A673 (cell line): ENCODE measurements around the gene CASZ1. TPM values are rescaled to one million over a fixed set of nuclear protein-coding genes. Genes with fewer than 3 reads are reported as not detected.

Experiments used
- BruUV-seq: library from RNA; stranded (reverse); fragments of 400-500 nt; replicated peaks from 2 replicates; lab custom pipeline; 2021; lab: Mats Ljungman, UMichigan
- CTCF ChIA-PET: fragments of 300-600 bp; sonication (Branson Sonifier 250); formaldehyde crosslinking; loops from one replicate; lab custom pipeline; 2022; ENCODE audit warnings: antibody characterized with exemption; lab: Charles Lee
- POLR2A ChIA-PET: fragments of 300-600 bp; sonication (Branson Sonifier 250); formaldehyde crosslinking; loops from one replicate; lab custom pipeline; 2022; ENCODE audit warnings: antibody characterized with exemption; ENCODE audit not compliant: low non-redundant PET; lab: Charles Lee
- DNase-seq: peaks from one replicate; pipeline ENCODE4 v3.0.0-alpha.2; 2015; ENCODE audit warnings: low spot score
- H3K27ac ChIP-seq: fragments of 200-600 bp; sonication (generic); 2 replicates; pipeline ENCODE4 v1.5.1; 2016; ENCODE audit warnings: mixed run types, low read depth, mild to moderate bottlenecking, mixed read lengths, antibody characterized with exemption, low read length; ENCODE audit not compliant: poor library complexity, severe bottlenecking
- H3K27me3 ChIP-seq: fragments of 200-600 bp; sonication (generic); replicated peaks from 2 replicates; pipeline ENCODE4 v1.6.1; 2017; ENCODE audit warnings: mixed run types, low read depth, mild to moderate bottlenecking, mixed read lengths, antibody characterized with exemption, low read length; ENCODE audit not compliant: insufficient read depth, poor library complexity
- H3K36me3 ChIP-seq: fragments of 200-600 bp; sonication (generic); 2 replicates; pipeline ENCODE4 v1.6.1; 2016; ENCODE audit warnings: mixed run types, mild to moderate bottlenecking, mixed read lengths, antibody characterized with exemption, low read length; ENCODE audit not compliant: insufficient read depth, poor library complexity, severe bottlenecking
- H3K4me1 ChIP-seq: fragments of 200-600 bp; sonication (generic); 2 replicates; pipeline ENCODE4 v1.6.1; 2017; ENCODE audit warnings: mixed run types, mild to moderate bottlenecking, mixed read lengths, antibody characterized with exemption, low read length; ENCODE audit not compliant: insufficient read depth, poor library complexity, severe bottlenecking
- H3K4me3 ChIP-seq: fragments of 200-600 bp; sonication (generic); 2 replicates; pipeline ENCODE4 v1.5.1; 2016; ENCODE audit warnings: low read depth, mixed run types, mild to moderate bottlenecking, mixed read lengths, low read length; ENCODE audit not compliant: poor library complexity, severe bottlenecking
- H3K9me3 ChIP-seq: fragments of 200-600 bp; sonication (generic); 2 replicates; pipeline ENCODE4 v1.6.1; 2016; ENCODE audit warnings: mixed run types, low read depth, mild to moderate bottlenecking, mixed read lengths, antibody characterized with exemption, low read length; ENCODE audit not compliant: poor library complexity, severe bottlenecking
- CTCF ChIP-seq: fragments of 300-800, 200-600 bp; sonication (generic); conservative IDR thresholded peaks from 2 replicates; pipeline ENCODE4 v1.5.1; 2017; ENCODE audit warnings: low read depth, mild to moderate bottlenecking, antibody characterized with exemption, low read length, moderate library complexity, mixed read lengths
- EZH2 ChIP-seq: fragments of 200-600 bp; sonication (generic); IDR thresholded peaks from 2 replicates; pipeline ENCODE4 v1.6.1; 2017; ENCODE audit warnings: borderline replicate concordance, low read depth, mild to moderate bottlenecking, mixed read lengths, antibody characterized with exemption, low read length; ENCODE audit not compliant: poor library complexity, severe bottlenecking
- intact Hi-C: fragments of 100-400 bp; cut with micrococcal nuclease; formaldehyde crosslinking; loops from one replicate; pipeline ENCODE4 v1.10.0; 2022; ENCODE audit not compliant: unreplicated experiment
- total RNA-seq: library from RNA; stranded (reverse); gene quantifications from 2 replicates; pipeline ENCODE4 v1.2.3, GENCODE V29; 2021

CASZ1 gene
- total RNA-seq, 1 experiment from 2014 or later = 1.9 TPM

GRCh38 chr1:10772711-10773110 lies 23.7 kb downstream of the CASZ1 start:
- ChIA-PET CTCF (no interaction called here), POLR2A (no interaction called here)
- TF ChIP-seq CTCF = no peak
- TF ChIP-seq EZH2 = no peak
- intact Hi-C loops = no loop called here
- DNase-seq = no peak
- Histone ChIP-seq H3K4me1 (no peaks in the 10 kb centered on the region), H3K36me3 (no peaks in the 10 kb centered on the region), H3K27ac (no peak overlapping the region), H3K27me3 (no peaks in the 10 kb centered on the region), H3K9me3 (no peaks in the 10 kb centered on the region), H3K4me3 (no peak overlapping the region)
- BruUV-seq = no TSS peak

GRCh38 chr1:10771789-10772188 lies 24.7 kb downstream of the CASZ1 start:
- Histone ChIP-seq H3K9me3 (no peaks in the 10 kb centered on the region), H3K4me3 (no peak overlapping the region), H3K36me3 (no peaks in the 10 kb centered on the region), H3K27ac (no peak overlapping the region), H3K27me3 (no peaks in the 10 kb centered on the region), H3K4me1 (no peaks in the 10 kb centered on the region)
- TF ChIP-seq EZH2 (no peak), CTCF (no peak)
- intact Hi-C loops = no loop called here
- CTCF ChIA-PET = no interaction called here
- POLR2A ChIA-PET = no interaction called here
- no peak for DNase-seq
- BruUV-seq = no TSS peak

GRCh38 chr1:10768552-10768951 lies 27.9 kb downstream of the CASZ1 start:
- Histone ChIP-seq H3K9me3 (no peaks in the 10 kb centered on the region), H3K27ac (no peak overlapping the region), H3K4me3 (no peak overlapping the region), H3K27me3 (no peaks in the 10 kb centered on the region), H3K4me1 (no peaks in the 10 kb centered on the region), H3K36me3 (no peaks in the 10 kb centered on the region)
- POLR2A ChIA-PET = no interaction called here
- BruUV-seq = no TSS peak
- CTCF ChIA-PET = no interaction called here
- TF ChIP-seq EZH2 (no peak), CTCF (no peak)
- intact Hi-C loops = no loop called here
- peak; percentile 21 for DNase-seq
